ENCODE data around the gene NXPE4.

The NXPE4 gene

GRCh38 chr11:114595571-114595970 lies at the start of gene NXPE4:
NXPE4 (minus strand) TSS chr11:114595786; CDS start chr11:114594759, 1,027 bp downstream.
- TF ChIP-seq GATA3 (IDR thresholded peaks at IDR 0.05; ENCODE audit: low read depth, low read length) (no peak), GATA2 (IDR thresholded peaks at IDR 0.05; ENCODE audit: low read depth, low read length) (no peak)

DNA sequence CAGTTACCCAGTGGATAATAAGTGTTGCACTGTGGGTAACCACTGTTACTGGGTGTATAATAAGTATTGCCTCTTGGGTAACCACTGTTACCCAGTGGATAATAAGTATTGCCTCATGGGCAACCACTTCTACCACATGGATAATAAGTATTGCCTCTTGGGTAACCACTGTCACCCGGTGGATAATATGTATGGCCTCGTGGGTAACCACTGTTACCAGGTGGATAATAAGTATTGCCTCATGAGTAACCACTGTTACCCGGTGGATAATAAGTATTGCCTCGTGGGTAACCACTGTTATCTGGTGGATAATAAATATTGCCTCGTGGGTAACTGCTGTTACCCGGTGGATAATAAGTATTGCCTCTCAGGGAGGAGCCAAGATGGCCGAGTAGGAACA lies 29.7 kb upstream of the NXPE4 start:
- TF ChIP-seq GATA2 (IDR thresholded peaks at IDR 0.05; ENCODE audit: low read depth, low read length), result no peak
- no peak for TF ChIP-seq GATA3 (IDR thresholded peaks at IDR 0.05; ENCODE audit: low read depth, low read length)

- TF ChIP-seq GATA3 (IDR thresholded peaks at IDR 0.05; ENCODE audit: low read depth, low read length) (no peak), GATA2 (IDR thresholded peaks at IDR 0.05; ENCODE audit: low read depth, low read length) (no peak)
Measured at GRCh38 chr11:114624455-114625207, 29.0 kb upstream of the NXPE4 start.

DNA sequence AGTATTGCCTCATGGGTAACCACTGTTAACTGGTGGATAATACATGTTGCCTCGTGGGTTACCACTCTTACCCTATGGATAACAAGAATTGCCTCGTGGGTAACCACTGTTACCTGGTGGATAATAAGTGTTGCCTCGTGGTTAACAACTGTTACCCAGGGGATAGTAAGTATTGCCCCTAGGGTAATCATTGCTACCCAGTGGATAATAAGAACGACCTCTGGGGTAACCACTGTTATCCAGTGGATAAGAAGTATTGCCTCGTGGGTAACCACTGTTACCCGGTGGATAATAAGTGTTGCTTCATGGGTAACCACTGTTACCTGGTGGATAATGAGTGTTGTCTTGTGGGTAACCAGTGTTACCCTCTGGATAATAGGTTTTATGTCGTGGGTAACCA lies 28.1 kb upstream of the NXPE4 start:
- TF ChIP-seq GATA2 (IDR thresholded peaks at IDR 0.05; ENCODE audit: low read depth, low read length) (no peak), GATA3 (IDR thresholded peaks at IDR 0.05; ENCODE audit: low read depth, low read length) (no peak)

DNA sequence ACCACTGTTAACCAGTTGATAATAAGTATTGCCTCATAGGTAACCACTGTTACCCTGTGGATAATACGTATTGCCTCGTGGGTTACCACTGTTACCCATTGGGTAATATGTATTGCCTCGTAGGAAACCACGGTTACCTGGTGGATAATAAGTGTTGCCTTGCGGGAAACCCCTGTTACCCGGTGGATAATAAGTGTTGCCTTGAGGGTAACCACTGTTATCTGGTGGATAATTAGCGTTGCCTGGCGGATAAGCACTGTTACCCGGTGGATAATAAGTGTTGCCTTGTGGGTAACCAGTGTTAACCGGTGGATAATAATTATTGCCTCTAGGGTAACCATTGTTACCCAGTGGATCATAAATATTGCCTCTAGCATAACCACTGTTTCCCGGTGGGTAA lies 27.3 kb upstream of the NXPE4 start:
- no peak for TF ChIP-seq GATA2 (IDR thresholded peaks at IDR 0.05; ENCODE audit: low read depth, low read length)
- TF ChIP-seq GATA3 (IDR thresholded peaks at IDR 0.05; ENCODE audit: low read depth, low read length), result no peak

- TF ChIP-seq GATA2 (IDR thresholded peaks at IDR 0.05; ENCODE audit: low read depth, low read length), result no peak
- TF ChIP-seq GATA3 (IDR thresholded peaks at IDR 0.05; ENCODE audit: low read depth, low read length), result no peak
Measured at GRCh38 chr11:114621950-114622809, 26.6 kb upstream of the NXPE4 start.

- TF ChIP-seq GATA3 (IDR thresholded peaks at IDR 0.05; ENCODE audit: low read depth, low read length), result no peak
- TF ChIP-seq GATA2 (IDR thresholded peaks at IDR 0.05; ENCODE audit: low read depth, low read length), result no peak
Measured at GRCh38 chr11:114621072-114621471, 25.5 kb upstream of the NXPE4 start.

GRCh38 chr11:114619659-114620173 lies 24.1 kb upstream of the NXPE4 start:
- TF ChIP-seq GATA2 (IDR thresholded peaks at IDR 0.05; ENCODE audit: low read depth, low read length) (no peak), GATA3 (IDR thresholded peaks at IDR 0.05; ENCODE audit: low read depth, low read length) (no peak)

GRCh38 chr11:114618139-114618538 lies 22.6 kb upstream of the NXPE4 start:
- no peak for TF ChIP-seq GATA3 (IDR thresholded peaks at IDR 0.05; ENCODE audit: low read depth, low read length)
- no peak for TF ChIP-seq GATA2 (IDR thresholded peaks at IDR 0.05; ENCODE audit: low read depth, low read length)

- TF ChIP-seq GATA2 (IDR thresholded peaks at IDR 0.05; ENCODE audit: low read depth, low read length) (no peak), GATA3 (IDR thresholded peaks at IDR 0.05; ENCODE audit: low read depth, low read length) (no peak)
Measured at GRCh38 chr11:114617157-114618124, 21.9 kb upstream of the NXPE4 start.

- TF ChIP-seq GATA3 (IDR thresholded peaks at IDR 0.05; ENCODE audit: low read depth, low read length) (no peak), GATA2 (IDR thresholded peaks at IDR 0.05; ENCODE audit: low read depth, low read length) (no peak)
Measured at GRCh38 chr11:114616516-114616915, 20.9 kb upstream of the NXPE4 start.

- TF ChIP-seq GATA3 (IDR thresholded peaks at IDR 0.05; ENCODE audit: low read depth, low read length) (no peak), GATA2 (IDR thresholded peaks at IDR 0.05; ENCODE audit: low read depth, low read length) (no peak)
Measured at GRCh38 chr11:114615448-114616361, 20.1 kb upstream of the NXPE4 start.
